HFFc6 (cell line): Measurements from ENCODE around the gene BMPR1B. TPM values are rescaled to one million over a fixed set of nuclear protein-coding genes. Genes with fewer than 3 reads are reported as not detected.

Experiments
- DNase-seq: peaks from one replicate; pipeline ENCODE4 v3.0.0-alpha.2; 2018
- H3K27ac Mint-ChIP-seq: 2 replicates; pipeline ENCODE4 v1.8.0; 2020; ENCODE audit warnings: mild to moderate bottlenecking, mixed read lengths
- H3K27me3 Mint-ChIP-seq: 2 replicates; pipeline ENCODE4 v1.8.0; 2021; ENCODE audit warnings: mild to moderate bottlenecking, moderate library complexity, mixed read lengths; ENCODE audit not compliant: insufficient read depth
- H3K36me3 Mint-ChIP-seq: 2 replicates; pipeline ENCODE4 v1.8.0; 2021; ENCODE audit warnings: low read depth, mixed read lengths
- H3K4me1 Mint-ChIP-seq: 2 replicates; pipeline ENCODE4 v1.8.0; 2020; ENCODE audit warnings: low read depth, mixed read lengths
- H3K4me3 Mint-ChIP-seq: 2 replicates; pipeline ENCODE4 v1.8.0; 2020; ENCODE audit warnings: mild to moderate bottlenecking, moderate library complexity, mixed read lengths
- H3K9me3 Mint-ChIP-seq: 2 replicates; pipeline ENCODE4 v1.8.0; 2020; ENCODE audit warnings: mild to moderate bottlenecking, mixed read lengths
- total RNA-seq, 6 experiments: library from RNA; stranded (reverse); fragmentation: NEBNext Ultra II Directional; extraction: Animal tissue kit (Norgen Biotek cat#: 25700); gene quantifications; 2 replicates in 1 of 6; 3 replicates in 5 of 6; pipeline ENCODE4 v1.2.3, GENCODE V29; 2021
- TF ChIP-seq, protein P1 (sequence below): fragments of 200-600 bp; sonication (generic); IDR thresholded peaks from 2 replicates; pipeline ENCODE4 v1.5.0; 2021; ENCODE audit warnings: antibody characterized with exemption, mild to moderate bottlenecking

Gene BMPR1B
- total RNA-seq, 6 experiments from 2014 or later = not detected

DNA sequence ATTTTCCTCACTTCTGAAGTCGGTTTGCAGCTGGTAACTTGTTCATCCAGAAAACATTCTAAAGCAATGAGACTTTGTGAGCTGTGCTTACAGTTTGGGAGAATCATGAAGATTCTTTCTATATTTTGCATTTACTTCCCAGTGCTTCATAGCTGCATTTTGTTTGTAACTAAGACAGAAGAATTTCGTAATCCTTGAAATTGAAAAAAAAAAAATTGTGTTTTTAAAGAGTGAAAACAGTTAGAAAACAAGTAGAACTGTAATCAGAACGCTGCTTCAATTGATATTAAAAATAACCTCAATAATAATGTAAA lies 398.7 kb downstream of the BMPR1B start:
- TF ChIP-seq, protein P1, sequence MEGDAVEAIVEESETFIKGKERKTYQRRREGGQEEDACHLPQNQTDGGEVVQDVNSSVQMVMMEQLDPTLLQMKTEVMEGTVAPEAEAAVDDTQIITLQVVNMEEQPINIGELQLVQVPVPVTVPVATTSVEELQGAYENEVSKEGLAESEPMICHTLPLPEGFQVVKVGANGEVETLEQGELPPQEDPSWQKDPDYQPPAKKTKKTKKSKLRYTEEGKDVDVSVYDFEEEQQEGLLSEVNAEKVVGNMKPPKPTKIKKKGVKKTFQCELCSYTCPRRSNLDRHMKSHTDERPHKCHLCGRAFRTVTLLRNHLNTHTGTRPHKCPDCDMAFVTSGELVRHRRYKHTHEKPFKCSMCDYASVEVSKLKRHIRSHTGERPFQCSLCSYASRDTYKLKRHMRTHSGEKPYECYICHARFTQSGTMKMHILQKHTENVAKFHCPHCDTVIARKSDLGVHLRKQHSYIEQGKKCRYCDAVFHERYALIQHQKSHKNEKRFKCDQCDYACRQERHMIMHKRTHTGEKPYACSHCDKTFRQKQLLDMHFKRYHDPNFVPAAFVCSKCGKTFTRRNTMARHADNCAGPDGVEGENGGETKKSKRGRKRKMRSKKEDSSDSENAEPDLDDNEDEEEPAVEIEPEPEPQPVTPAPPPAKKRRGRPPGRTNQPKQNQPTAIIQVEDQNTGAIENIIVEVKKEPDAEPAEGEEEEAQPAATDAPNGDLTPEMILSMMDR = peak; percentile 26; the same call in 1 of the 2 replicates
- Mint-ChIP-seq H3K36me3 (no peaks in the 10 kb centered on the region), H3K27me3 (peaks cover 13% of the 10 kb centered on the region), H3K4me1 (peaks cover 5% of the 10 kb centered on the region), H3K9me3 (no peaks in the 10 kb centered on the region), H3K4me3 (no peak overlapping the region), H3K27ac (no peak overlapping the region)
- DNase-seq = no peak

DNA sequence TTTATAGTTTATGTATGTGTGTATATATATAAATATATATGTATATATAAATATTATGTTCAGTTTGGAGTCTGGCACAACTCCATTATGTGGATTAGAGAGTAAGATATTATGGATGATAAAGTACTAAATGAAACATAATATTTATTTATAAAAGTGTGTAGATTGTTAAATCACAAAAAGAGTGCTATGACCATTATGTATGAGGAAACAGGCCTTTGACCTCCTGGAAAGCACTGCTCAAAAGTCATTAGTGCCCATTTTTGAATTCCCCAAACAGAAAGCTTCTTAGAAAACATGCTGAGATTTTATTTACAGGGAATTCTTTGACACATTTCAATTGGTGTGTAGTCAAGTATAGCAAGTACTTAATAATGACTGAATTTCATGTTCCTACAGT lies 399.8 kb downstream of the BMPR1B start:
- Mint-ChIP-seq H3K4me1 (peaks cover 5% of the 10 kb centered on the region), H3K36me3 (no peaks in the 10 kb centered on the region), H3K4me3 (no peak overlapping the region), H3K27ac (no peak overlapping the region), H3K27me3 (peaks cover 19% of the 10 kb centered on the region), H3K9me3 (no peaks in the 10 kb centered on the region)
- no peak for DNase-seq
- TF ChIP-seq, protein P1 = no peak

DNA sequence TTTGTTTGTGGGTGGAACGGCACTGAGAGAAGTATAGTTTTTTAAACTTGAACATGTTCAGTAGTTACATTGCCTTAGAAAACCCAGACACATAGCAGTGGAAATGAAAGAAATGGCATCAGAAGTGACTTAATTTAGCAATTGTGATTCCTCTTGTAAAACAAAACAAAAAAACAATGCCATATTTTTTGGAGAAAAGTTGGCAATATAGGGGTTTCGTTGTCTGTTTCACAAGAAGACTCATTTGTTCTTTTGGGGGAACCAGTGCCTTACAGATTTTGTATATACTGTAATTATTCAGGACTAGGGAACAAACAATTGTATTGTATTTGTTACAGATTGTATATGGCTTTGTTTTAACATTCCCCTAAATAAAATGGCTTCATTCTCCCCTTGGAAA lies 400.3 kb downstream of the BMPR1B start:
- no peaks in the 10 kb centered on the region for H3K9me3 Mint-ChIP-seq

DNA sequence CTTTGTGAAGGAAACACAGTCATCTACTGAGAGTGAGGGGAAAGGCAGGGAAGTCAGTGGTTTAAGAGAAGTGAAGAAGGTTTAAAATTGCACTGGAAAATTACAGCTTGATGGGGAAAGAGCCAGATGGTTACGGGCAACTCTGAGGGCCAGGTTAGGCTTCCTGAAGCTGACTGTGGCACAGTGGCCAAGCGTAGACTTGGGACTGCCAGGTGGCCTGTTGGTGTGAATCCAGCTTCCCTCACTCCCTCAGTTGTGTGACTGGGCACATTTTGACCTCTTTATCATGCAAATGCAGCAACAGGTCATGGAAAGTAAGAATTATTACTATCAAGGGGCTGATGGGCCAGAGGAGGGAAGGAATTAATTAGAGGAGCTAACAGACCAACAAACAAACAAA lies 400.9 kb downstream of the BMPR1B start:
- H3K27me3 Mint-ChIP-seq = peaks cover 19% of the 10 kb centered on the region
- DNase-seq = no peak
- no peaks in the 10 kb centered on the region for H3K36me3 Mint-ChIP-seq
- peaks cover 5% of the 10 kb centered on the region for H3K4me1 Mint-ChIP-seq
- TF ChIP-seq, protein P1 = no peak
- no peak overlapping the region for H3K27ac Mint-ChIP-seq
- no peaks in the 10 kb centered on the region for H3K9me3 Mint-ChIP-seq
- no peak overlapping the region for H3K4me3 Mint-ChIP-seq

More for the DNA sequence above, 400.3 kb downstream of the BMPR1B start:
- no peak for DNase-seq
- no peak overlapping the region for H3K27ac Mint-ChIP-seq
- H3K4me1 Mint-ChIP-seq = peaks cover 5% of the 10 kb centered on the region
- peaks cover 19% of the 10 kb centered on the region for H3K27me3 Mint-ChIP-seq
- H3K36me3 Mint-ChIP-seq = no peaks in the 10 kb centered on the region
- no peak overlapping the region for H3K4me3 Mint-ChIP-seq
- TF ChIP-seq, protein P1 = no peak

DNA sequence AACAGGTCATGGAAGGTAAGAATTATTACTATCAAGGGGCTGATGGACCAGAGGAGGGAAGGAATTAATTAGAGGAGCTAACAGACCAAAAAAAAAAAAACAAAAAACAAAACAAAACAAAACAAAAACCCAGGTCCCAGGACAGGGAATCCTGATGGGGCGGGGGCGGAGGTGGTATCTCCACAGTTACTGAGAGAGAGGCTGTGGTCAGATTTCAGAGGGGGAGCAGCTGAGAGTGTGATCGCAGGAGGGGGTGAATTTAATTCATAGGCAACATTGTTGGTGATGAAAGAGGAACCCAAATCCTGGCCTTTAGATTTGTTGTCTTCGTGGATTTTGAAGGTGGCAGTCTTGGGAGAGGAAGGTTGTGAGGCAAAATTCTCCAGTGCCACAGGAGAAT lies 401.6 kb downstream of the BMPR1B start:
- H3K4me1 Mint-ChIP-seq = peaks cover 5% of the 10 kb centered on the region
- TF ChIP-seq, protein P1 = no peak
- H3K36me3 Mint-ChIP-seq = no peaks in the 10 kb centered on the region
- H3K9me3 Mint-ChIP-seq = no peaks in the 10 kb centered on the region
- H3K4me3 Mint-ChIP-seq = no peak overlapping the region
- H3K27me3 Mint-ChIP-seq = peaks cover 19% of the 10 kb centered on the region
- DNase-seq = no peak
- H3K27ac Mint-ChIP-seq = no peak overlapping the region

DNA sequence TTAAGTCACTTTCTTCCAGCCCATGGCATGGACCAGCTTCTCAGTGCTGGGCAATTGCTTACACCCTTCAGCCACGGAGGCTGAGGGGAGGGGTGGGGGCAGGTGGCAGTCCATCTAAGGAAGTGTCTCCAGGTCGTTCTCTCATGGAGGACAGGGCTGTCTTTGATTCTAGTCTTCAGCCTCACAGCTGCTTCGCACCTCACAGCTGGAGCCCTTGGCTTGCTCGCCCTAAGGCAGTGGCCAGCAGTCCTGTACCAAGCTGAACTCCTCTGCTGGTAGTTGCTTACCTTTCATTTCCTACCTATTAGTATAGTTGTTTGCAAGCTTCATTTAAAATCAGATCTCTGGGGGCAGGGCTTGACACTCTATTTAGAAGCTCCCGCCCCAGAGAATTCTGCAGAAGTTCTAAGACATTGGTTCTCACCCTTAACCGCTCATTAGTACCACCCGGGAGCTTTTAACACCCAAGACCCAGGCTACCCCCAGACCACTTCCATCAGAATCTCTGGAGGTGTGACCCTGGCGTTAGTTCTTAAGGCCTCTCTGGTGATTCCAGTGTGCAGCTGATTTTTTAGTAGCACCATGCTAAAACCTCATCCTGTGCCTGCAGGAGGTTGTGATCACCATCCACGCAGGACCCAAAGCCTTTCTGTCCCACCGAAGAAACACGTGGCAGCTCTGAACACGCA lies 404.2 kb downstream of the BMPR1B start:
- peaks cover 15% of the 10 kb centered on the region for H3K27me3 Mint-ChIP-seq
- H3K36me3 Mint-ChIP-seq = no peaks in the 10 kb centered on the region

More for the DNA sequence above, 404.2 kb downstream of the BMPR1B start:
- Mint-ChIP-seq H3K4me1 (no peaks in the 10 kb centered on the region), H3K4me3 (no peak overlapping the region), H3K27ac (no peak overlapping the region), H3K9me3 (no peaks in the 10 kb centered on the region)
- DNase-seq = no peak
- TF ChIP-seq, protein P1 = no peak
